ENCODE measurements around the gene SEPTIN5. TPM values are rescaled to one million over a fixed set of nuclear protein-coding genes. Genes with fewer than 3 reads are reported as not detected.

The SEPTIN5 gene
- total RNA-seq, 1 experiment from 2014 or later = 50.4 TPM

DNA sequence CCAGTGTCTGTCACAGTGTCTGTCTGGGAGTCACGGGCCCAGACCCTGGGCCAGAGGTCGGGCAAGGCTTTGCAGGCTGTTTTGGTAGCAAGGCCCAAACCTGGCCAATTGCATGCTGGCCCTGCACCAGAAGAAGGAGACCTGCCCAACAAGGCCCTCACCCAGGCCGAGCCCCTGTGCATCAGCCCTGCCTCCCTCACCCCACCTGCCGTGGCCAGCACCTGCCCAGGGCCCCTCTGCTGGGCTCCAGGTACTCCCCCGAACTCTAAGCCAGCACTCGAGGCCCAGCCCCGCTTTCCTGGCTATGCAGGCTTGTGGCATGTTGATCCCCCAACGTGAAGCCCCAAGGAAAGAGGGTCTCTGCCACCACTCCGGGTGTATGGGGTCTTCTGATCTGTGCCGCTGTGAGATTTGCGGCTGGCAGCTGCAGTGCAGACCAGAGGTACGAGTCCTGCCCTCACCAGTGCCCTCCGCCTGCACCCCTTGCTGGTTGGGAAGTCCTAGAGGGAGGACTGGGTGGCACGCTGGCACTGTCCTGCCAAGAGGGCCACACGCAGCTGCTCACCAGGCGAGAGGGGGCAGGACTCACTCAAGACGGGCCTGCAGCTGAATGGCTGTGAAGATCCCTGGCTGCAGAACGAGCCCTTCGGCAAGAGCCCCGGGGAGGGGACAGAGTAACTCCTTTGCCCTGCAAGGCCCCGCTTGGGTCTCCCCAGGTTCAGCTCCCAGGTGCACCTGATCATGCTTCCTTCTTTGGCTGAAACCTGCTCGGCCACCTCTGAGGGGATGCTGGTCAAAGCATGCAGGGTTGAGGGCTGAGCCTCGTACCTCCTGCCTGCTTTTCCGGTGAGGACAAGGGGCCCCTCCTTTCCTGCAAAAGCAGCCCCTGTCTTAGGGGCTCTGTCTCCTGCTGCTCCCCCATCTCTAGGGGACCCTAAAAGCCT, 6.7 kb upstream of the SEPTIN5 start:
- no peak overlapping the region for H3K27ac ChIP-seq (ENCODE audit: low read depth, low read length, poor library complexity, severe bottlenecking)
- no TSS peak for BruUV-seq (replicated peaks)
- CTCF ChIA-PET = no interaction called here
- POLR2A ChIA-PET (ENCODE audit: low non-redundant PET) = no interaction called here
- H3K27me3 ChIP-seq (replicated peaks; ENCODE audit: insufficient read depth, low read depth, low read length, poor library complexity) = no peaks in the 10 kb centered on the region
- TF ChIP-seq EZH2 (IDR thresholded peaks at IDR 0.05; ENCODE audit: borderline replicate concordance, low read depth, low read length, poor library complexity, severe bottlenecking) = no peak
- TF ChIP-seq CTCF (conservative IDR thresholded peaks at IDR 0.05; ENCODE audit: low read depth, low read length) = no peak
- DNase-seq (ENCODE audit: low spot score) = no peak
- H3K9me3 ChIP-seq (ENCODE audit: low read depth, low read length, poor library complexity, severe bottlenecking) = no peaks in the 10 kb centered on the region
- no peaks in the 10 kb centered on the region for H3K4me1 ChIP-seq (ENCODE audit: insufficient read depth, low read length, poor library complexity, severe bottlenecking)
- no peak overlapping the region for H3K4me3 ChIP-seq (ENCODE audit: low read depth, low read length, poor library complexity, severe bottlenecking)
- intact Hi-C loops (cut with micrococcal nuclease; ENCODE audit: unreplicated experiment) = no loop called here
- H3K36me3 ChIP-seq (ENCODE audit: insufficient read depth, low read length, poor library complexity, severe bottlenecking) = no peaks in the 10 kb centered on the region

DNA sequence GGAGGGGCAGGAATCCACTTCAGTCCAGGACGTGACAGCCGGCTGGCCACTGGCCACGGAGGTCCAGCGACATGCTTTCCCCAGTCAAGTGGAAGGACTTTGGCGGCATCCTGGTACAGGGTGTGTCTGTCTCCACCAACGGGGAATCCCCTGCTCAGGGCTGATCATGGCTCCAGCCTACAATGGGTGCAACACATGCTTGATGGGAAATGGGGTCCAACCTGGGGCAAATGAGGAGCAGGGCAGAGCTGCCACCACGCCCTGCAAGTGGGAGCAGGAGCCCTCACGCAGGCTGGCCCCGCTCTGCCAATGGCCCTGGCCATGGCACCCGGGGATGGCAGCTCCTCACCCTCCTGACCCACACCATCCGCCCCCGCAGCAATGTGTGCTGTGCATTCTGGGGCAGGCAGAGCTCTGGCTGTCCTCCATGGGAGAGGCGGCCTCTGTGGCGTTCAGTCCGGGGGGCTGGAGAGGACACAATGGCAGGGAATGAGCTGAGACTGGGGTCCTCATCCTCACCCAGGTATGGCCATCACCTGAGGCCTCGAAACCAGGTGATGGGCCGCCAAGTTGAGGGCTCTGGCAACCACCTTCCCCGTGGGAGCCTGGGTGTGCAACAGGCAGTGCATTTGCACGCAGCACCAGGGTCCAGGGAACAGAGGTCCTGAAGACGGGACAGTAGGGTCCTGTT, 5.8 kb upstream of the SEPTIN5 start:
- CTCF ChIA-PET = no interaction called here
- no peak for DNase-seq (ENCODE audit: low spot score)
- no peaks in the 10 kb centered on the region for H3K4me1 ChIP-seq (ENCODE audit: insufficient read depth, low read length, poor library complexity, severe bottlenecking)
- intact Hi-C loops (cut with micrococcal nuclease; ENCODE audit: unreplicated experiment) = no loop called here
- no peak overlapping the region for H3K4me3 ChIP-seq (ENCODE audit: low read depth, low read length, poor library complexity, severe bottlenecking)
- no TSS peak for BruUV-seq (replicated peaks)
- no peaks in the 10 kb centered on the region for H3K36me3 ChIP-seq (ENCODE audit: insufficient read depth, low read length, poor library complexity, severe bottlenecking)
- H3K9me3 ChIP-seq (ENCODE audit: low read depth, low read length, poor library complexity, severe bottlenecking) = no peaks in the 10 kb centered on the region
- no peak overlapping the region for H3K27ac ChIP-seq (ENCODE audit: low read depth, low read length, poor library complexity, severe bottlenecking)
- H3K27me3 ChIP-seq (replicated peaks; ENCODE audit: insufficient read depth, low read depth, low read length, poor library complexity) = no peaks in the 10 kb centered on the region
- TF ChIP-seq EZH2 (IDR thresholded peaks at IDR 0.05; ENCODE audit: borderline replicate concordance, low read depth, low read length, poor library complexity, severe bottlenecking) (no peak), CTCF (conservative IDR thresholded peaks at IDR 0.05; ENCODE audit: low read depth, low read length) (no peak)
- POLR2A ChIA-PET (ENCODE audit: low non-redundant PET) = no interaction called here

- no peaks in the 10 kb centered on the region for H3K36me3 ChIP-seq (ENCODE audit: insufficient read depth, low read length, poor library complexity, severe bottlenecking)
- H3K27ac ChIP-seq (ENCODE audit: low read depth, low read length, poor library complexity, severe bottlenecking) = no peak overlapping the region
- intact Hi-C loops (cut with micrococcal nuclease; ENCODE audit: unreplicated experiment) = no loop called here
- no TSS peak for BruUV-seq (replicated peaks)
- no peaks in the 10 kb centered on the region for H3K27me3 ChIP-seq (replicated peaks; ENCODE audit: insufficient read depth, low read depth, low read length, poor library complexity)
- ChIA-PET POLR2A (ENCODE audit: low non-redundant PET) (no interaction called here), CTCF (interaction anchor here (1.2 kb wide), 1 partner anchor 201 kb away, joined by 3 read pairs; no protein-coding TSS in a partner anchor)
- H3K4me1 ChIP-seq (ENCODE audit: insufficient read depth, low read length, poor library complexity, severe bottlenecking) = no peaks in the 10 kb centered on the region
- no peak for DNase-seq (ENCODE audit: low spot score)
- no peak overlapping the region for H3K4me3 ChIP-seq (ENCODE audit: low read depth, low read length, poor library complexity, severe bottlenecking)
- TF ChIP-seq EZH2 (IDR thresholded peaks at IDR 0.05; ENCODE audit: borderline replicate concordance, low read depth, low read length, poor library complexity, severe bottlenecking) = no peak
- no peak for TF ChIP-seq CTCF (conservative IDR thresholded peaks at IDR 0.05; ENCODE audit: low read depth, low read length)
- H3K9me3 ChIP-seq (ENCODE audit: low read depth, low read length, poor library complexity, severe bottlenecking) = no peaks in the 10 kb centered on the region
Measured at GRCh38 chr22:19709063-19709769, 5.1 kb upstream of the SEPTIN5 start.

All from A673 (cell line).